Activated T-cell treated with anti-CD3 and anti-CD28 coated beads for 48 hours (primary cell): ENCODE results near the gene FRAS1.
"Not testable (repeated sequence)": the region's sequence is repeated elsewhere in the genome, so short reads cannot be mapped to it uniquely, and the experiment has no call there.

Experiments used
- DNase-seq: peaks from one replicate; pipeline ENCODE4 v3.0.0-alpha.2; 2020; ENCODE audit warnings: low read depth

The FRAS1 gene

DNA sequence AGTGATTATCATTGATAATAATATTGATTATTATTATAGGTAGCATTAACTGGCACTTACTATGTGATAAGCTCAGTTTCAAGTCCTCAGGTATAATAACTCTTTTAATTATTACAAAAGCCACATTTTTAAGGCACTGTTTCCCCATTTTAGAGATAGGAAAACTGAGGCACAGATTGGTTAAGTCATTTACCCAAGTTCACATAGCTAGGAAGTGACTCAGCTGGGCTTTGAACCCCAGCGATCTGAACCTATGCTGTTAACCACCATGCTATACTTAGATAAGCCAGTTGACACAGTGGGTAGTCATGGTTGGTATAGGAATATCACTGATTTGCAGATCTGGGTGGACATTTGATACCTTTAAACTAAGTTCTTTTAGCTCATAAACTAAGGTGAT is 110.4 kb downstream of the FRAS1 start:
- DNase-seq: no peak

DNA sequence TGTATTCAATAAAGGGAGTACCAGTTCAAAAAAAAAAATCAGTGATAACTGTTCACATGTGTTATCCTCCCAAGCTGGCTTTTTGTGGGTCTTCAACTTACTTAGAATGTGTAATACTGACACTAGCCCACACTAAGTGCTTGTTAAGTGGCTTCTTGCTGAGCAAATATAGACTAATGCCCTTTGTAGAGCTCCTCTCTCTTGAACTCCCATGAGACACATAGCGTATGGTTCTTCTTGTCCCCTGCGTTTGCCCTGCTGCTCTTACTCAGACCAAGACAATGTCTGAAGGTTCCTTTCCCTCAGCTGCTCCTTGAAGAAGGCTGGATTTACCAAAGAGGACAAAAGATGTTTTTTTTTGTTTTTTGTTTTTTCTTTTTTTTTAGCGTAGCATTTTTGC is 110.9 kb downstream of the FRAS1 start:
- no peak for DNase-seq

DNA sequence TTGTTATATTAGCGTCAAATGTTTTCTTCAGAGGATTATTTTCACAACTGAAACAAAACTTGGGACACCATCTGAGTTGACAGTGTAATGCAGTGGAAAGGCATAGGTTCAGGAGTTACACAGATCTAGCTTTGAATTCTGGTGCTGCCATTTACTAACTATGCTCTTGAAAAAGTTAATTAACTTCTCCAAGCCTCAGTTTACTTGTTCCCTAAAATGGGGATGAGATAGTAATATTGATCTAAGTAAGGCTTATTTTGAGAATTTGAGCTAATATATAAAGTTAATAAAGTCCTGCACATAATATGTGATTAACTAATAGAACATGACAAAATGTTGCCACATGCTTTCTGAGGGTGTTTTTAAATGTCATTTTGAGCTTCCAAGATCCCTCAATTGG is 112.6 kb downstream of the FRAS1 start:
- no peak for DNase-seq

DNA sequence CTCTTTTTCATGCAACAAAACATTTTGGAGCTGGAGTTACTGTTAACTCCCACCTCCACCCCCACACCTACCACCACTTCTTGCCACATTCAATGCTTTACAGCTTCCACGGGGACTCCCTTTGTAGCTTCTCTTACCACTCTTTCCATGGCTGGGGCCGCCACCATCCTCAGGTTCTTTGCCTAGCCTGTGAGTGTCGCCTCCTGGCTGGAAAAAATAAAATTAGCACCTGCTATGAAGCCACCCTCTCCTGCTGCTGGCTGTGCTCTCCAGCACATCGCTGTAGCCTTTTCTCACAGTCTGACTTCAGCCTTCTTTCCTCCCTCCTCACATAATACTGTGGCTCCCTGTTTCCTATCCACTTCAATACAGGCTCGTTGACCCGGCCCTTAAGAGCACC is 114.4 kb downstream of the FRAS1 start:
- DNase-seq: no peak

DNA sequence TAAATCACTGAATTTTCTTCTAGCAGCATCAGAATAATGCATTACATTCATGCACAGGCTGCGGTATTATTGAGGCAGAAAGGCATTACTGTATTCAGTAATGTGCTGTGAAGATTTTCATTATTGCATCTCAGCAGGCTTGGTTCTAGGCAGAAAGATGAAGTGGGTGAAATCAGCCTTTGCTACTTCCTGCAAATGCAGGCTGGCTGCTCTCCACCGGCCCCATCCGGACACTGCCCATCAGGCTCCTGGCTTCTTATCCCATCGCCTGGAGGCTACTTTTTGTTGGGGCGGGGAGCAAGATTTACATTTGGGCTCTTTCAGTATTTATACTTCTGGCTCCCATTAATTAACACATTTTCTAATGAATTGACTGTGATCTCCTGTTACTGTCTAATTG is 117.8 kb downstream of the FRAS1 start:
- no peak for DNase-seq

DNA sequence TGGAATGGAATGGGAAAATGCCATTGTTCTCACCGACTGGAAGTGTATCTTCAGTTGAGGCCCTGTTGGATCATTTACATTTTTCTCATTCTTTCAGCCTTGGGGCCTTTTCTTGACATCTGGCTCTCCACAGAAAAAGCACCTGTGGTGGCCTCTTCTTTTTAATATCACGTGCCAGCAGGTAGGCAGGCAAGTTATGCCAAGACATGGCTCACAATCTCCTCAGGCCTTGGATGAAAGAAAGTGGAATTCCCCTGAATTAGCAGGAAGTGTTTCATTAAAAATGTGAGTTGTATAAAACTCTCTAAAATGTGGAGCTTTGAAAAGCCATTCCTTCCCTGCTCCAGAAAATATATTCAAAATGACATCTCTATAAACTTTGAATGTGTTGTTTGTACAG is 122.1 kb downstream of the FRAS1 start:
- no peak for DNase-seq

DNA sequence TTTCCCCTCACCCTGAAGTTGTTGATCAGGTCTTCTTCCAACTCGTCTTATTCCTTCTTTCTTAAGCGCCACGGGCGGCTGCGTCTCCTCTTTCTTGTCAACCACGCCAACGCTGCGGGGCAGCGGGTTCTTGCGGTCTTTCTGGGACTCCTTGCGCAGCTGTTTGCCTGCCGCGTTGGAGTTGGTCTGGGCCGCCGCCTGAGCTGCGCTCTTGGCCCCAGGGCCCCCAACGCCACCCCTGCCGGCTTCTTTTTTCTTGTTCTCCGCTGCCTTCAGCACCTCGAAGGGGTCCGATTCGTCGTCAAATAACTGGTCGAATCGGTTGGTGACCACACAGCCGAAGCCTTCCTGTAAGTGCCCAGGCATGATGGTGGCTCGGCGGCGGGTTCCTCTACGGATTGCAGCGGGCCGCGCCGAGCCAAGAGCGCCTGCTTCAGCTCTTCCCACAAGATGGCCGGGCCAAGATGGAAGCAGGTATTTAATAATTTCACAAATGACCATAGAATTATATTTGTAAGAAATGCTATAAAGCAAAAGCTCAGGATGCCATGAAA is 124.6 kb downstream of the FRAS1 start:
- not testable (repeated sequence) for DNase-seq

DNA sequence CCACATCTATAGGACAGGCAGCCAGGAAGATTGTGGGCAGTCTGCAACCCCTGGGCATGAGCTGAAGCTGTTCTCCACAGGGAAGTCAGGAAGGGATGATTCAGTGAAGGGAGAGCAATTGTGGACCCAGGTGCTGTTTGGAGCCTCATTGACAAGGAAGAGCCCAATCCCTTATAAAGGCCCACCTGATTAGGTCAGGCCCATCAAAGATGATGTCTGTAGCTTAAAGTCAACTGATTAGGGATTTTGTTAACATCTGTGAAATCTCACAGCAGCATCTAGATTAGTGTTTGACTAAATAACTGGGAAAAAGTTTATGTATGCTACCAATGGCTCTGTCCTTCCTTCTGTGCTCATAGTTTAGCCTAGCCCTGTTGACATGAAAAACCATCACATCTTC is 127.5 kb downstream of the FRAS1 start:
- no peak for DNase-seq

DNA sequence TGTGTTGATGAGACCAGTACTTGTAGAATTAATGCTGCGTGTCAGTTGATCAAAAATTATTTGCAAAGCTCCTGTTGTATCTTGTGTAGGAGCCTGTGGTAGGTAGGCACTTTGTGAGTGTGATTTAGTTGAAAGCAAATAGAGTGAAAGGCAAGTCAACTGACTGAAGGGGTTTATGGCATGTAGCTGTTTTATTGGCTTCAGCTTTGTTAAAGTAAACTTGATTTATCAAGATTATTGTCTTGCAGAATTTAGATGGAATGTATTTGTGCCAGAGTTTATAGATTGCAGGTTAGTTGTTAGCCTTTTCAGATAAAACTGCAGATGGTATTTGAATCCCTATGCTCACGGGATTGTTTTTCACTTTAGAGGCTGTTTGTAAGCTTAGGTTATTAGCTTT is 128.0 kb downstream of the FRAS1 start:
- no peak for DNase-seq

DNA sequence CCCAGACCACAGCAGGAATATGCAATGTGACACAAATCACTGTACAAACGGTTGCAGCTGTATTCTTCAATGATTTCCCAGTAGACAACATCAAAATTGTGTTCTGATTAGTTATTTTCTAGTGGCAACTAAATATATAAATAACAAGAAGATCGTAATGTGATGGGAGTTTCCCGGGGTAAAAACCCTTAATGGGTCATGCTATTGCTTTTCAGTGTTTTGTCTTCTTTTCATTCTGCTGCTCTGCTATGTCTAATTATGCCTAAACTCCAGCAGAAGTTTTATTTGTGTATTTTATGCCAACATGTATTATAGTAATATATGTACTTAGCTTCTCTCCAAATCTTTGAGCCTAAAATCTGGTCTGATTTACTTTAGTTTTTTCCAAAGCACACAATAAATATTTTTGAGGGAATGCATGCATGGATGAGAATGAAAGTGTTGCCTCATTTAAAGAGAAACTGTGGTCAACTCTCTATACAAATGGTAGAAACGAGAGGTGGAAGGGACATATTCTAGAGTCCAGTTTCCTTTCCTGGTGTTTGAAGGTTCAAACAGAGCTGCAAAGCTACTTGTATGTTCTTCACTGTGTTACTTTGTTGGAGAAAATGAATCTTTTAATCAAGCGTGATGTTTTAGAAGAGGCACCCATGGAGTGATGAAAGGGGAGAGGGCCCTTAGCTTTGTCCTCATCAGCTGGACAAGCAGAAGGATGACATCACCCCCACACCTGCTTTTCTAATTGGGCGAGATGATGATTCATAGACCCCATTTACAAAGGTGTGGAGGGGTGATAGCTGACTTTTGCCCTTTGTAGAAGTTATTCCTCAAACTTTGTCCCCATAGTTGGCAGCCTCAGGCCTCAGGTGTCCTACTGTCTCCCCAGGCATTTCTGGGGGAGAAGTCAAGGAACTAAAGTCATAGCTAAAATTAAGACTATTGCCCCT is 129.7 kb downstream of the FRAS1 start:
- DNase-seq: no peak

DNA sequence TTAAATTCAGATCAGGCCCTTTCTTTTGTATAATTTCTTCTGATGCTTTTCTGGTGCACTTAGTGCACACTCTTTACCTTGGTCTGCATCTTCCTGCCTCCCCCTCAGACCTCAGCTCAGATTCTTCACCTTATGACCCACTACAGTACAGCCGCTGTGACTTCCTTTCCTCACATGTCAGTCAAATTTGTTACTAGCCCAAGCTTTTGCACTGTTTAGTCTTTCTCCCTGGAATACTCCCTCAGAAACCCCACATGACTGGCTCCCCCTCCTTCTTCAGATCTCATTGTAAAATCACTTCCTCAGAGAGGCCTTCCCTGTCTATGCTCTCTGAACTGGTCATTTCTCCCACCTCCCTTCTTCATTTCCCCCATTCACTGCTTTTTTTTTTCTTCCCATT is 132.9 kb downstream of the FRAS1 start:
- DNase-seq: no peak

DNA sequence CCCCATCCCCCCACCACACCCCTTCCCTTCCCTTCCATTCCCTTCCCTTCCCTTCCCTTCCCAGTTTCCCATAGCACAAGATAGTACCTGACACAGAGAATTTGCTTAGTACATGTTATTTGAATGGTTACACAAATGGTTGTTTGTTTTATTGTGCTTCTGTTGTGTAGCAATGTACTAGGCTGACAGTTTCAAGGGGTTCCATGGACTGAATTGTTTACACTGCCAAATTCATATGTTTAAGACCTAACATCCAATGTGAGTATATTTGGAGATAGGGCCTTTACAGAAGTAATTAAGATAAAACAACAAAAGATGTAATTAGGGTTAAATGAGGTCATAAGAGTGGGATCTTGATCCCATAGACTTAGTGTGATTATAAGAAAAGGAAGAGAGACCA is 133.5 kb downstream of the FRAS1 start:
- no peak for DNase-seq

DNA sequence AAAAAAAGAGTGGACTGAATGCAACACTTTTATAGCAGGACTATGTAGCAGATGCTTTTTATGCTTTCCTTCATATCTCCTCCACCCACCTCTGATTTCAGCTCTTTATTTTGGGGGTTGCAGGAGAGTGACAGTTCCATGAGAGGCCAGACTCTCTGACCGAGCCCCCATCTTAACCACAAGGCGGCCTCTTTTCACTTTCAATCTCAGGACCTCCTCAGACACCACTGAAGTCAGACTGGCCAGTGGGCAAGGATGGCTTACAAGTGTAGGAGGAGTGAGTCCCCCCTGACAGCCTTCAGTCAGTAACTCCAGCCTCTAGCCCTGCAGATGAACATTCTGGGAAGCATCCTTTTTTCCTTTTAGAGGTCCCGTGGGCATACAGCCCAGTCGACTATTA is 140.8 kb downstream of the FRAS1 start:
- DNase-seq: no peak

DNA sequence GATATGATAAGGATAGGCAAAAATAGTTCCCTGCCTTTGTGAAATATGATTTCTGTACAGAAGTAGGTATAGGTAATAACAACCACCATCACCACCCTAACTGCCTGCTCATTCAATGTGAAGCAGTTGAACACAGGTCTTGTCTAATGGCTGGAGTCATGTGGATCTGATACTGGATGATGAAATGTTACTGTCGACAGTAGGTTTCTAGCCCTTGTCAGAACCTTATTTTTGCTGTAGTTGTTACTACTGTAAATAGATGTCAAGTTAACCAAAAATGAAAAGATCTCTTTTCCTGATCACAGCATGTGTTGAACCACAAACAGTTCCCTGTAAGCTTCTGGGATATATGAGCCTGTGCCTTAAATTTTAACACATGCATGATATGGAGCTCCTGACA is 142.9 kb downstream of the FRAS1 start:
- no peak for DNase-seq

DNA sequence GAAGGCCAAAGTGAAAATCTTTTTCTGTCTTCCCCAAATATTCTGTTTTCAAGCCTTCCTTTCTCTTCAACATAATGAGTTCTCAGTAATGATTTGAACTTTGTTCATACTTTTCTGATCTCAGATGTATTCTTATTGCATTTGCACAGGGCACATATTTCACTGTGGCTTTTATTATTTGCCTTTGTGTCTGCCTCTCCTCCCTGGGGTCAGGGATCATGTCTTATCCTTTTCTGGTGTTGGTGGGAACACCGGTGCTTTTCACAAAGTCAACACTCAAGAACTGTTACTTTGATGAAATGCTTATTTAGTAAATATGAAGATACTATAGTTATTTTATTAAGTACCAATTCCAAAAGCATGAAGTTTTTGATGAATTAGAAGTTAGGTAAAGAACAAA is 143.8 kb downstream of the FRAS1 start:
- DNase-seq: no peak

DNA sequence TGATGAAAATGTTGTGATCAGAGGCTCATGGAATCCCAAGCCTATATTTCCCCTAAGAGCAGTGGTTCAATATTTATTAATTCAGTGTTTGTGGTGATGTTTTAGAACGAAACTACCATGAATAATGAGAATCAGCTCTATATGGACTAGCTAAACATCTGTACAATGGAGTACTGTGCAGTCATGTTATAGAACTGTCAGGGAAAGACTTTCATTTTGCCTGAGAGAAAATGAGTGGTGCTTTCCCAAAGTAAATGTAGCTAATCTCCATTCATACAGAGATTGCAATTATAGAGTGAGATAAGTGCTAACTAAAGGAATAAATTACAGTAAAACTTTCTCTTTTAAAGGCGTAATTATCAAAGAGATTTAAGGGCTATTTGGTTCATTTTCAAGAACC is 147.1 kb downstream of the FRAS1 start:
- no peak for DNase-seq

DNA sequence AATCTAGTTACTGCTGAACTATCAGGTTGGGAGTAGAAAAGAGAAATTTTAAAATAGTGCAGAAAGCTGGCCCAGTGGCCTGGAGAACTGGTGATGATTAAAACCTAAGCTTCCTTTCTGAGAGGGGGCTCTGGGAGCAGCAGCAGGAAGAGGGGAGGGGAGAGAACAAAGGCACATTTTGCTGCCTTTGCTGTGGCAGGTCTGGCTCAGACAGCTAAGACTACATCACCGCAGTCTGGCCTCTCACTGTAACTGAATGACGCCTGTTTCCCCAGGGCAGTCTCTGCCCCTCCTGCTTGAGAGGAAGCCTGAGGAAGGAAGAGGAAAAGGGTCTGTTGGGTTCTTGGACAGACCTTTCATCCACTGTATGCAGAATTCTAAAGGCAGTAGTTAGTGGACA is 148.5 kb downstream of the FRAS1 start:
- no peak for DNase-seq

DNA sequence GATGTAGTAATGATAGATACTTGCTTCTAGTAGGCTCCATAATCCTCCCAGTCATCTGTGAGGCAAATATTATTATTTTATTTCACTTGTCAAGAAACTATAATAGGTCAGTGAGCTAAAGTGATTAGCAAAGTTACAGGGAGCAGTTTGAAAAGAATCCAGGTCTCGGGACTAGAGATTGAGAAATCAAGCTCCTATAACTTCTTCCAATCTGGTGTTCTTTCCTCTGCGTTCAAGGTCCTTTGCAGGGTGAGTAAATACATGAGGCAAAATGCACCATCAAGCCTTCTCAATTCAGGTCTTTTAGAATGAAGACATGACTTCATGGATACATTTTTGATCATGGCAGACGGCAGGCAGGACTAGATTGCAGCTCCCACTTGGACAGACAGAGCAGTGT is 150.4 kb downstream of the FRAS1 start:
- DNase-seq: no peak

DNA sequence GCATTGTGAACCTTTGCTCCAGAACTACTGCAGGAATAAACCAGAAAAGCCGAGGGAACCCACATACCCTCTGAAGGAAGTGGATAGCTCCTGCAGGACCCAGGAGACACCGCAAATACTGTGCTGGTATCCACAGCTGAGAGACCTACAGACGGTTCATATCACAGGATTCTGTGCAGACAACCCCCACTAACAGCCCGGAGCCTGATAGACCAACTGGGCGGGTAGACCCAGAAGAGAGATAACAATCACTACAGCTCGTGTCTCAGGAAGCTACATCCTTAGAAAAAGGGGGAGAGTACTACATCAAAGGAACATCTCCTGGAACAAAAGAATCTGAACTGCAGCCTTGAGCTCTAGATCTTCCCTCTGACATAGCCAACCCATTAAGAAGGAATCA is 150.8 kb downstream of the FRAS1 start:
- no peak for DNase-seq

DNA sequence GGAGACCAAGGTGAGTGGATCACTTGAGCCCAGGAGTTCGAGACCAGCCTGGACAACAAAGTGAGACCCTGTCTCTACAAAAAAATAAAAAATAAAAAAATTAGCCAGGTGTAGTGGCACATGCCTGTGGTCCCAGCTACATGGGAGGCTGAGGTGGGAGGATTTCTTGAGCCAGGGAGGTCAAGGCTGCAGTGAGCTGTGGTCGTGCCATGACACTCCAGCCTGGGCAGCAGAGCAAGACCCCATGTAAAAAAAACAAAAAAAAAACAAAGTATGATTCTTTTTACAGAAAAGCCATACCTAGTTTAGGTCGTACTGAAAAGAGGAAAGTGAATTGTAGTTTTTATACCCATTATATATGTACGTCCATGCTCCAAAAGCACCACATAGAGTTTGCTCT is 151.8 kb downstream of the FRAS1 start:
- DNase-seq: not testable (repeated sequence)

DNA sequence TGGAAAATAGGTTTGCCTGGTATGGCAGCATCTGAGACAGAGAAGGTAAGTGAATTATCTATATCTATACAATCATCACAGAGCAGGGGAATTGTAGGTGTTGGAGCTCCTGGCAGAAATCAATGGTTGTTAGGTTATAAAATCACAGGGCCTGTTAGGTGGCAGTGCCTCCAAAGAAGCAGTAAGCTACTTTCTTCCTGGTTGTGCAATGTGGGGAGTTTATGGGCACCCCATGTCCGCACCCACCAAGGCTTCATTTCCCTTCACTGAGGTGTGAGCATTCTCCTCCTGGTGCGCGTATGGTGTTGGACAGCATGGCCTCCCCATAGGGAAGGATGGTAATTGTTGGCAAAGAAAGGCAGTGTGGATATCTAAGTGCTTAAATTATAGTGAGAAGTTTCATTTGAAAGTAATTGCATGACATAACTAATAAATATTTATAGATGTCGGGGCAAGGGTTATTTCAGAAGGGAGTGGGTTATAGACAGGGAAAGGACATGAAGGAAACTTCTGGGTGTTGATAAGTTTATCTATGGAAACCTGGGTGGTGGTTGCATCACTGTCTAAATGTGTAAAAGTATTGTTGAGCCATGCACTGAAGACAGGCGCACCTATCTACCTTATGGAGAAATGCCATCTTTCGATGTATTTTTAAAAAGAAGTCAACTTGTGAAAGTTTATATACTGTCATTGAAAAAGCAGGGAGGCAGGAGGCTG is 153.7 kb downstream of the FRAS1 start:
- no peak for DNase-seq

DNA sequence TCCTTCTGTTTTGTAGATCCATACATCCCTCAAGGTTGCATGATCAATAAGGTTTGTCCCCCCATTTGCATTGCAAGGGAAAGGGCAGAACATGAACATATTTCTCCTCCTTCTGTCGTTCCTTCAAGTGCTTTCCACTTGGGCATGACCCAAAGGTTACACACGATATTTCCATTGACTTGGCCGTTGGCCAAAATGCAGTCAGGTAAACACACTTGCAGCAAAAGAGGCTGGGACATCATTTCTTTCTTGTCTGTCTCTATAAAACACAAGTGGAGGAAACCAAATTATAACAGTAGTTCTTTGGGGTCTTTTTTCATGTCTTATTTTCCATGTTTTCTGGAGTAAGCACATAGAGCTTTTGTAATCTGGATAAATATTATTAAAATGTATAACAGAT is 156.1 kb downstream of the FRAS1 start:
- DNase-seq: no peak

DNA sequence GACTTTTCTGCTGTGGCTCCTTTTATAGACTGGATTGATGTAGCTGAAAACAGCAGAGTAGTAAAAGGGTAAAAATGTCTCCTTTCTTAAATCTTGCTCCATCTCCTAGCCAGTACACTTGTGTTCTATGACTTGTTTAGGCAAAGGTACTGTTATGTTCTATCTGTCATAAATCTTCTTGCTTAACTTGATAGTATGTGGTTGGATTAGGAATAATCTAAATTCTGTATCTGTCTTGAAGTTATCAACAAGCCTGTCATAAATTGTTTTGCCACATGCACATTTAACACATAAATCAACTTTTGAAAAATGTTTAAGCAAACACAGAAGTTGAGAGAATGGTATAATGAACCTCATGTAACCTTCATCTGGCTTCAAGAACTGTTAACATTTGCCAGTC is 157.0 kb downstream of the FRAS1 start:
- DNase-seq: no peak
